SU-DHL-6 (cell line): ENCODE measurements around the gene KCNMB4.

Source experiments
- H2AFZ ChIP-seq: fragments of 200-600 bp; sonication (generic); 2 replicates; pipeline ENCODE4 v1.6.1; 2014; ENCODE audit warnings: low read depth, mild to moderate bottlenecking, moderate library complexity, mixed read lengths, antibody characterized with exemption, low read length; ENCODE audit not compliant: severe bottlenecking
- H3F3A ChIP-seq: fragments of 200-600 bp; shearing (Covaris generic); 2 replicates; pipeline ENCODE4 v1.6.0; 2016; ENCODE audit warnings: antibody characterized with exemption, mild to moderate bottlenecking; ENCODE audit not compliant: insufficient read depth
- H3K27ac ChIP-seq: fragments of 200-600 bp; sonication (generic); 2 replicates; pipeline ENCODE4 v1.5.1; 2016; ENCODE audit warnings: low read depth, mild to moderate bottlenecking, low read length, moderate library complexity, mixed read lengths
- H3K27me3 ChIP-seq: fragments of 200-600 bp; sonication (generic), shearing (Covaris generic); 2 replicates; pipeline ENCODE4 v1.6.0; 2014; ENCODE audit warnings: mild to moderate bottlenecking, low read length
- H3K36me3 ChIP-seq: fragments of 200-600 bp; sonication (generic); 2 replicates; pipeline ENCODE4 v1.6.1; 2014; ENCODE audit warnings: mild to moderate bottlenecking, low read length, mixed read lengths
- H3K4me2 ChIP-seq: fragments of 300-600, 200-600 bp; shearing (Covaris generic), sonication (generic); 2 replicates; pipeline ENCODE4 v1.6.0; 2014; ENCODE audit warnings: low read length, low read depth, mild to moderate bottlenecking; ENCODE audit not compliant: poor library complexity, severe bottlenecking
- H3K4me3 ChIP-seq: fragments of 200-600 bp; sonication (generic); 2 replicates; pipeline ENCODE4 v1.5.1; 2014; ENCODE audit warnings: antibody characterized with exemption, low read length, mild to moderate bottlenecking, mixed read lengths; ENCODE audit not compliant: insufficient read depth, poor library complexity, severe bottlenecking
- H3K79me2 ChIP-seq: fragments of 200-600 bp; sonication (generic); 2 replicates; pipeline ENCODE4 v1.6.1; 2014; ENCODE audit warnings: mild to moderate bottlenecking, low read length, moderate library complexity; ENCODE audit not compliant: insufficient read depth
- H3K9ac ChIP-seq: fragments of 200-600 bp; sonication (generic); 2 replicates; pipeline ENCODE4 v1.7.0; 2014; ENCODE audit warnings: mild to moderate bottlenecking, low read length
- H3K9me2 ChIP-seq: fragments of 200-600 bp; sonication (generic); replicated peaks from 2 replicates; pipeline ENCODE4 v1.6.1; 2014; ENCODE audit warnings: low read length; ENCODE audit not compliant: insufficient read depth
- H3K9me3 ChIP-seq: fragments of 200-600 bp; sonication (generic); 2 replicates; pipeline ENCODE4 v1.6.1; 2014; ENCODE audit warnings: low read length, mixed read lengths; ENCODE audit not compliant: insufficient read depth
- H4K20me1 ChIP-seq: fragments of 200-600 bp; sonication (generic); 2 replicates; pipeline ENCODE4 v1.6.1; 2014; ENCODE audit warnings: low read depth, mild to moderate bottlenecking, antibody characterized with exemption, low read length, moderate library complexity, mixed read lengths
- EZH2phosphoT487 ChIP-seq: fragments of 200-600 bp; sonication (generic), shearing (Covaris generic); conservative IDR thresholded peaks from 2 replicates; pipeline ENCODE4 v1.6.1; 2018; ENCODE audit warnings: mild to moderate bottlenecking, antibody characterized with exemption, low read length, moderate library complexity, mixed read lengths
- TF ChIP-seq, protein P1 (sequence below): fragments of 200-600 bp; sonication (generic); IDR thresholded peaks from one replicate; pipeline ENCODE4 v1.5.1; 2017; ENCODE audit warnings: antibody characterized with exemption, mild to moderate bottlenecking, low read length, moderate library complexity; ENCODE audit not compliant: insufficient read depth, poor library complexity, severe bottlenecking

The KCNMB4 gene

GRCh38 chr12:70426620-70427019 is 60.5 kb downstream of the KCNMB4 start:
- no peaks in the 10 kb centered on the region for H3F3A ChIP-seq
- H3K27me3 ChIP-seq: no peaks in the 10 kb centered on the region
- H3K4me2 ChIP-seq: no peak overlapping the region
- no peak overlapping the region for H3K4me3 ChIP-seq
- no peaks in the 10 kb centered on the region for H3K9me3 ChIP-seq
- H3K9me2 ChIP-seq: no peaks in the 10 kb centered on the region
- no peaks in the 10 kb centered on the region for H3K36me3 ChIP-seq
- H3K9ac ChIP-seq: no peak overlapping the region
- H4K20me1 ChIP-seq: no peaks in the 10 kb centered on the region
- no peak overlapping the region for H2AFZ ChIP-seq
- TF ChIP-seq, protein P1, sequence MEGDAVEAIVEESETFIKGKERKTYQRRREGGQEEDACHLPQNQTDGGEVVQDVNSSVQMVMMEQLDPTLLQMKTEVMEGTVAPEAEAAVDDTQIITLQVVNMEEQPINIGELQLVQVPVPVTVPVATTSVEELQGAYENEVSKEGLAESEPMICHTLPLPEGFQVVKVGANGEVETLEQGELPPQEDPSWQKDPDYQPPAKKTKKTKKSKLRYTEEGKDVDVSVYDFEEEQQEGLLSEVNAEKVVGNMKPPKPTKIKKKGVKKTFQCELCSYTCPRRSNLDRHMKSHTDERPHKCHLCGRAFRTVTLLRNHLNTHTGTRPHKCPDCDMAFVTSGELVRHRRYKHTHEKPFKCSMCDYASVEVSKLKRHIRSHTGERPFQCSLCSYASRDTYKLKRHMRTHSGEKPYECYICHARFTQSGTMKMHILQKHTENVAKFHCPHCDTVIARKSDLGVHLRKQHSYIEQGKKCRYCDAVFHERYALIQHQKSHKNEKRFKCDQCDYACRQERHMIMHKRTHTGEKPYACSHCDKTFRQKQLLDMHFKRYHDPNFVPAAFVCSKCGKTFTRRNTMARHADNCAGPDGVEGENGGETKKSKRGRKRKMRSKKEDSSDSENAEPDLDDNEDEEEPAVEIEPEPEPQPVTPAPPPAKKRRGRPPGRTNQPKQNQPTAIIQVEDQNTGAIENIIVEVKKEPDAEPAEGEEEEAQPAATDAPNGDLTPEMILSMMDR: no peak
- no peak for TF ChIP-seq EZH2phosphoT487
- H3K27ac ChIP-seq: no peak overlapping the region
- H3K79me2 ChIP-seq: no peaks in the 10 kb centered on the region

DNA sequence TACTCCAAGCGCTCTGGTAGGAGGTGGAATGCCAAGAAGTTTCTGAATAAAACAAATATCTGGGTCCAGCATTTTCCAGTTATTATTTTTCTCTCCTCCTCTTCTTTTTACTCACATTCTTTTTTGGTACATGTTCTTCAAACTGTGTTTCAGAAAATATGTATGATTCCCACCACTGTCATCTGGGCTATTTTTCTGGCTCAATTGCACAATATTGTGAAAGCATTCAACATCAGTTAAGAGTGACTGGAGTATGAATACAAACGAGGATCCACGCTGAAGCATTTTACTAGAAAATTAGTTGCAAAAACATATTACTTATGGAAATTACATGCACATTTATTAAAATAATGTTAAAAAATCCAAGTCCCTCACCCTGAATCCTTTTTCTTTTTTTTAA is 61.5 kb downstream of the KCNMB4 start:
- no peaks in the 10 kb centered on the region for H3K9me2 ChIP-seq
- H3K79me2 ChIP-seq: no peaks in the 10 kb centered on the region
- H2AFZ ChIP-seq: no peak overlapping the region
- no peak overlapping the region for H3K4me2 ChIP-seq
- H4K20me1 ChIP-seq: no peaks in the 10 kb centered on the region
- no peak overlapping the region for H3K27ac ChIP-seq
- no peak for TF ChIP-seq EZH2phosphoT487
- TF ChIP-seq, protein P1: no peak
- H3K36me3 ChIP-seq: no peaks in the 10 kb centered on the region
- no peaks in the 10 kb centered on the region for H3K9me3 ChIP-seq
- no peak overlapping the region for H3K9ac ChIP-seq
- H3K27me3 ChIP-seq: no peaks in the 10 kb centered on the region
- no peaks in the 10 kb centered on the region for H3F3A ChIP-seq
- no peak overlapping the region for H3K4me3 ChIP-seq

- H3K36me3 ChIP-seq: no peaks in the 10 kb centered on the region
- H3K27me3 ChIP-seq: no peaks in the 10 kb centered on the region
- H3K27ac ChIP-seq: no peak overlapping the region
- H3K9me2 ChIP-seq: no peaks in the 10 kb centered on the region
- no peak overlapping the region for H3K4me2 ChIP-seq
- TF ChIP-seq EZH2phosphoT487: no peak
- TF ChIP-seq, protein P1: no peak
- H3K4me3 ChIP-seq: no peak overlapping the region
- H3F3A ChIP-seq: no peaks in the 10 kb centered on the region
- no peak overlapping the region for H3K9ac ChIP-seq
- H3K9me3 ChIP-seq: no peaks in the 10 kb centered on the region
- H3K79me2 ChIP-seq: no peaks in the 10 kb centered on the region
- no peak overlapping the region for H2AFZ ChIP-seq
- no peaks in the 10 kb centered on the region for H4K20me1 ChIP-seq
These were observed 64.3 kb downstream of the KCNMB4 start for GRCh38 chr12:70430400-70430799.
